Transverse colon (tissue), 4 donors: ENCODE data around the gene MPP4.

Source experiments
- EP300 ChIP-seq: sonication (generic); formaldehyde crosslinking; IDR thresholded peaks from one replicate; pipeline ENCODE4 v1.6.1; 2017; ENCODE audit warnings: antibody characterized with exemption, low read depth
- POLR2A ChIP-seq: fragments of 450-650 bp; IDR thresholded peaks from one replicate; pipeline ENCODE4 v1.6.1; 2016; ENCODE audit warnings: antibody characterized with exemption, mild to moderate bottlenecking, moderate library complexity
- POLR2AphosphoS5 ChIP-seq, 3 donors: sonication (generic); formaldehyde crosslinking; IDR thresholded peaks; one replicate each; pipeline ENCODE4 v1.6.1; 2016; ENCODE audit warnings: antibody characterized with exemption in 3 of 3
- TF ChIP-seq, protein P1 (sequence below), 5 experiments: fragments of 200-600 bp in 3 of 5; fragments of 450-650 bp in 2 of 5; sonication (generic) in 3 of 5; IDR thresholded peaks; 1 replicate in 2 of 5; 2 replicates in 3 of 5; pipeline ENCODE4 v1.5.1; 2016 to 2017; ENCODE audit warnings: antibody characterized with exemption in 5 of 5, inconsistent platforms in 3 of 5, mild to moderate bottlenecking in 2 of 5, moderate library complexity in 1 of 5

DNA sequence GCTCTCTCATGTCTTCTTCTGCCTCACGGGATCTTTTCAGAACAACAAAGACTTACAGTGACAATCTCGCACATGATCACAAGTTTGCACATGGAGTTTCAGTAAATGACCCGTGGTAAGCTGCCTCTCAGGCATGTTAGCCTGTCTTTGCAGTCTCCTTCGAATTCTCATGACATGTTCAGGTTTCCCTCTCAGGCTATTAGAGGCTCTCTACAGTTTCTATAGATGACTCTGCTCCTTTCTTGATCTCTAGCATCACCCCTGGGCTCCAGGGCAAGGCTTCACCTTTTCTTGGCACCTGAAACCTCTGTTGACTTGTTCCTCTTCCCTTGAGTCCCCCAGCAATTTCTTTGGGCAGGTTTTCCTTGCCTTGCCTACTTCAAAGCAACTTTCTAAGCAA, 23.0 kb downstream of the MPP4 start:
- no peak for TF ChIP-seq POLR2AphosphoS5 (IDR thresholded peaks at IDR 0.05)
- no peak for TF ChIP-seq POLR2A
- TF ChIP-seq, protein P1, sequence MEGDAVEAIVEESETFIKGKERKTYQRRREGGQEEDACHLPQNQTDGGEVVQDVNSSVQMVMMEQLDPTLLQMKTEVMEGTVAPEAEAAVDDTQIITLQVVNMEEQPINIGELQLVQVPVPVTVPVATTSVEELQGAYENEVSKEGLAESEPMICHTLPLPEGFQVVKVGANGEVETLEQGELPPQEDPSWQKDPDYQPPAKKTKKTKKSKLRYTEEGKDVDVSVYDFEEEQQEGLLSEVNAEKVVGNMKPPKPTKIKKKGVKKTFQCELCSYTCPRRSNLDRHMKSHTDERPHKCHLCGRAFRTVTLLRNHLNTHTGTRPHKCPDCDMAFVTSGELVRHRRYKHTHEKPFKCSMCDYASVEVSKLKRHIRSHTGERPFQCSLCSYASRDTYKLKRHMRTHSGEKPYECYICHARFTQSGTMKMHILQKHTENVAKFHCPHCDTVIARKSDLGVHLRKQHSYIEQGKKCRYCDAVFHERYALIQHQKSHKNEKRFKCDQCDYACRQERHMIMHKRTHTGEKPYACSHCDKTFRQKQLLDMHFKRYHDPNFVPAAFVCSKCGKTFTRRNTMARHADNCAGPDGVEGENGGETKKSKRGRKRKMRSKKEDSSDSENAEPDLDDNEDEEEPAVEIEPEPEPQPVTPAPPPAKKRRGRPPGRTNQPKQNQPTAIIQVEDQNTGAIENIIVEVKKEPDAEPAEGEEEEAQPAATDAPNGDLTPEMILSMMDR (IDR thresholded peaks at IDR 0.05) = no peak
- TF ChIP-seq EP300 = no peak
